Uterus (tissue), 2 donors: ENCODE data around the gene FCHSD2.

ENCODE experiments used
- POLR2A ChIP-seq, 2 donors: fragments of 450-650 bp; IDR thresholded peaks; one replicate each; pipeline ENCODE4 v1.6.1; 2016; ENCODE audit warnings: antibody characterized with exemption in 2 of 2, mild to moderate bottlenecking in 1 of 2, moderate library complexity in 1 of 2
- TF ChIP-seq, protein P1 (sequence below), 4 experiments: fragments of 200-600 bp in 2 of 4; fragments of 450-650 bp in 2 of 4; sonication (generic) in 2 of 4; IDR thresholded peaks; one replicate each; pipeline ENCODE4 v1.5.1; 2016 to 2019; ENCODE audit warnings: antibody characterized with exemption in 4 of 4, mild to moderate bottlenecking in 2 of 4, moderate library complexity in 1 of 4

- TF ChIP-seq, protein P1, sequence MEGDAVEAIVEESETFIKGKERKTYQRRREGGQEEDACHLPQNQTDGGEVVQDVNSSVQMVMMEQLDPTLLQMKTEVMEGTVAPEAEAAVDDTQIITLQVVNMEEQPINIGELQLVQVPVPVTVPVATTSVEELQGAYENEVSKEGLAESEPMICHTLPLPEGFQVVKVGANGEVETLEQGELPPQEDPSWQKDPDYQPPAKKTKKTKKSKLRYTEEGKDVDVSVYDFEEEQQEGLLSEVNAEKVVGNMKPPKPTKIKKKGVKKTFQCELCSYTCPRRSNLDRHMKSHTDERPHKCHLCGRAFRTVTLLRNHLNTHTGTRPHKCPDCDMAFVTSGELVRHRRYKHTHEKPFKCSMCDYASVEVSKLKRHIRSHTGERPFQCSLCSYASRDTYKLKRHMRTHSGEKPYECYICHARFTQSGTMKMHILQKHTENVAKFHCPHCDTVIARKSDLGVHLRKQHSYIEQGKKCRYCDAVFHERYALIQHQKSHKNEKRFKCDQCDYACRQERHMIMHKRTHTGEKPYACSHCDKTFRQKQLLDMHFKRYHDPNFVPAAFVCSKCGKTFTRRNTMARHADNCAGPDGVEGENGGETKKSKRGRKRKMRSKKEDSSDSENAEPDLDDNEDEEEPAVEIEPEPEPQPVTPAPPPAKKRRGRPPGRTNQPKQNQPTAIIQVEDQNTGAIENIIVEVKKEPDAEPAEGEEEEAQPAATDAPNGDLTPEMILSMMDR (IDR thresholded peaks at IDR 0.05), result no peak
- TF ChIP-seq POLR2A (IDR thresholded peaks at IDR 0.05), result no peak
Measured at GRCh38 chr11:73151416-73151815, 9.3 kb upstream of the FCHSD2 start.
